Activated CD8-positive, alpha-beta memory T cell treated with anti-CD3 and anti-CD28 coated beads, Interleukin-2, amount 50 U/mL, for 24 hours (primary cell): ENCODE data around the gene ARHGEF37.
"Not testable (repeated sequence)": the region's sequence is repeated elsewhere in the genome, so short reads cannot be mapped to it uniquely, and the experiment has no call there.

Source experiments
- DNase-seq: peaks from one replicate; pipeline ENCODE4 v3.0.0-alpha.2; 2020; ENCODE audit errors: extremely low read depth

Gene ARHGEF37

DNA sequence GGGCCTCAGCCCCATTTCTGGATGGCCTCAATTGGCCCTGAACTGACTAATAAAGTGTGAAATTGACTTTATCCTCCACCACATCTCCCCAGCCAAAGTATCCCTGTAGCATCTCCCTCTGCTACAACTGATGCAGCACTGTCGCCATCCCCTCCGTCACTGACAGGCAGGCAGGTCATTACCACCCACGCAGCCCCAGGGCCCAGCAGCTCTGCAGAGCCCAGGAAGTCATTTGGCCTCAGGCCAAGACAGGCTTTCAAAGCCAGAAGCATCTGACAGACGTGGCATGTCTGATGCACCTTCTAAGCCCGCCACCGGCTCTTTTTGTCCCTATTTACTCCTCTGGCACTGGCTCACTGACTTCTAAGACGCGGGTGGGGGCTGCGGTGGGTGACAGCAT, 65.3 kb downstream of the ARHGEF37 start:
- DNase-seq = no peak

GRCh38 chr5:149647334-149647733, 66.0 kb downstream of the ARHGEF37 start:
- DNase-seq = no peak

DNA sequence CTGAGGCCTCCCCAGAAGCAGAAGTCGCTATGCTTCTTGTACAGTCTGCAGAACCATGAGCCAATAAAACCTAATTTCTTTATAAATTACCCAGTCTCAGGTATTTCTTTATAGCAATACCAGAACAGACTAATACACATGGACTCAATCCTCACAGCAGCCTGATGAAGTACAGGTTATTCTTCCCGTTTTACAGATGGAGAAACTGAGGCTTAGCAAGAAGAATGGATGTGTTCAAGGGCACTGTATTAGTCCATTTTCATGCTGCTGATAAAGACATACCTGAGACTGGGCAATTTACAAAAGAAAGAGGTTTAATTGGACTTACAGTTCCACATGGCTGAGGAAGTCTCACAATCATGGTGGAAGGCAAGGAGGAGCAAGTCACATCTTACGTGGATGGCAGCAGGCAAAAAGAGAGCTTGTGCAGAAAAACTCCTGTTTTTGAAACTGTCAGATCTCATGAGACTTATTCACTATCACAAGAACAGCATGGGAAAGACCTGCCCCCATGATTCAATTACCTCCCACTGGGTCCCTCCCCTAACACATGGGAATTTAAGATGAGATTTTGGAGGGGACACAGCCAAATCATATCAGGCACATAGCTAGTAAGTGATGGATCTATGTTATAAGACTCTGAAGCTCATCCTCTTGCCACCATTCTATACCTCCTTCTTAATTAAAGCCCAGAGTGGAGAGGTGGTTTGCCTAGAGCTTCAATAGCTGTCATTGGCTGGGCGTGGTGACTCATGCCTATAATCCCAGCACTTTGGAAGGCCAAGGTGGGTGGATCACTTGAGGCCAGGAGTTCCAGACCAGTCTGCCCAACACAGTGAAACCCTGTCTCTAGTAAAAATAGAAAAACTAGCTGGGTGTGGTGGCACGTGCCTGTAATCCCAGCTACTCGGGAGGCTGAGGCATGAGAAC, 67.4 kb downstream of the ARHGEF37 start:
- not testable (repeated sequence) for DNase-seq

DNA sequence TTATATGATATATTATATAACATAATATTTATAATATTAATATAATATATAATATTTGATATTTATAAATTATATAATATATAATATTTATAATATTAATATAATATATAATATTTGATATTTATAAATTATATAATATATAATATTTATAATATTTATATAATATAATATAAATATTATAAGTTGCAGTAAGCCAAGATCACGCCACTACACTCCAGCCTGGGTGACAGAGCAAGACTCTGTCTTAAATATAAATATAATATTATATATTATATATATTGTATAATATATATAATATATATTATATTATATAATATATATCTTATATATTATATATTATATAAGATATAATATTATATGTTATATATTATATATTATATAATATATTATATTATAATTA, 68.4 kb downstream of the ARHGEF37 start:
- not testable (repeated sequence) for DNase-seq

DNA sequence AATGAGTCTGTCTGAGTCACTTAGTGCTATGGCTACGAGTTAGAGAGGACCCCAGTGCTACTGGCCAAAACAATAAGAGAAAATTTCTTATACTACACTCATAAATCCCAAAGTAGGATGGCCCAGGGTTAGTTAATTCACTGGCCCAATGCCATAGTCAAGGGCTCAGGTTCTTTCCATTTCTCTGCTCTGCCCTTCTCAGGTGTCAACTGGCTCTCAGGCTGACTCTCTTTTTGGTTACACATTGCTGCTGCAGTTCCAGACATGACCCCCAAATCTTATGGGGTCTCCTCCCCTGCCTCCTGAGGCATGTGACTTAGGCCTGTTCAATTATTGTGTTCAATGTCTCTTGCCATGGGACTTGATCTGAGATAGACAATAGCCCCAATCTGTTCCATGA, 70.4 kb downstream of the ARHGEF37 start:
- no peak for DNase-seq

GRCh38 chr5:149652697-149653096, 71.4 kb downstream of the ARHGEF37 start:
- no peak for DNase-seq

- DNase-seq = no peak
These were observed 72.9 kb downstream of the ARHGEF37 start for GRCh38 chr5:149654231-149654630.

DNA sequence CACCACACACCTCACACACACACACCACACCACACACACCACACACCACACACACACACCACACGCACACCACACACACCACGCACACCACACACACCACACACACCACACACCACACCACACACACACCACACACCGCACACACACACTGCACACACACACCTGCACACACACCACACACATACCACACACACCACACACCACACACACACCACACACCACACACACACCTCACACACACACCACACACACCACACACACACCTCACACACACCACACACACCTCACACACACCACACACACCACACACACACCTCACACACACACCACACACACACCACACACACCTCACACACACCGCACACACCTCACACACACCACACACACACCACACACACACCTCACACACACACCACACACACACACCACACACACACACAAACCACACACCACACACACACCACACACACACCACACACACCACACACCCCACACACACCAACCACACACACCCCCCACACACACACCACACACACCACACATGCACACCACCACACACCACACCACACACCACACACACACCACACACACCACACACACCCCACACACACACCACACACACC, 73.7 kb downstream of the ARHGEF37 start:
- DNase-seq = no peak

GRCh38 chr5:149656576-149657182, 75.4 kb downstream of the ARHGEF37 start:
- DNase-seq = no peak

DNA sequence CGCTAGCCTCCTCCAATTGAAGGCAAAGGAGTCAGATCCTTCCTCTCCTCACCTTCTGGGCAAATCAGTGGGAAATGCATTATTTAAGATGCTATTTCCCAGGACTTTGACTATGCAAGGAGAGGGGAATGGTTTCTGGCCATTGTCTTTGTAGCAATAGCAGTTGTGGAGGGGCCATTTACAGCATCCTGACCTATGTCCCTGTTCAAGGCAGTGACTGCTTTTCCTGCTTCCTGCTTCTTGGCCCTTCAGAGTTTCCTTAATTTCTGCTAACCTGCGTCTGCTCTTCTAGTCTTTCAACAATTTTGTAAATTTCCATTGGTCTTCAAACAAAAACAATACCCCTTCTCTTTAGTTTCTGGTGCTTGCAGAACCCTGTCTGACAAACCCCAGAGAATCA, 76.0 kb downstream of the ARHGEF37 start:
- no peak for DNase-seq

DNA sequence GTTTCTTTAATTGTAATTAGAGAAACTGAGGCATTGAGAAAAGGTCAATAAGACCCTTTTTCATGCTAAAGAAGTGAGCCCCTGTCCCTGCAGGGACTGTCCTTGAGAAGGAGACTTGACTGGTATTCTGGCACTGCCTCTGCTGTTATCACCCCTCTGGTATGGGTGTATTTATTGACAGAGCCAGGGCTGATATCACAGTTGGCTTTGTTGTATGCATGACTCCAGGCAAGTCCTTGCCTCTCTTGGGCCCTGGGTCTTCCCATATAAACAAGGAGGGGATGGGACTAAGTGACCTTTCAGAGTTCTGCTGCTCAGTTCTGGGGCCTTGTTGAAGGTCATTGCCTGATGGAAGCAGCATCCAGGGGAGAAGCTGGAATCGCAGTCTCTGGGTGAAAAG, 77.0 kb downstream of the ARHGEF37 start:
- no peak for DNase-seq

- DNase-seq = no peak
These were observed 82.8 kb downstream of the ARHGEF37 start for GRCh38 chr5:149664083-149664482.

DNA sequence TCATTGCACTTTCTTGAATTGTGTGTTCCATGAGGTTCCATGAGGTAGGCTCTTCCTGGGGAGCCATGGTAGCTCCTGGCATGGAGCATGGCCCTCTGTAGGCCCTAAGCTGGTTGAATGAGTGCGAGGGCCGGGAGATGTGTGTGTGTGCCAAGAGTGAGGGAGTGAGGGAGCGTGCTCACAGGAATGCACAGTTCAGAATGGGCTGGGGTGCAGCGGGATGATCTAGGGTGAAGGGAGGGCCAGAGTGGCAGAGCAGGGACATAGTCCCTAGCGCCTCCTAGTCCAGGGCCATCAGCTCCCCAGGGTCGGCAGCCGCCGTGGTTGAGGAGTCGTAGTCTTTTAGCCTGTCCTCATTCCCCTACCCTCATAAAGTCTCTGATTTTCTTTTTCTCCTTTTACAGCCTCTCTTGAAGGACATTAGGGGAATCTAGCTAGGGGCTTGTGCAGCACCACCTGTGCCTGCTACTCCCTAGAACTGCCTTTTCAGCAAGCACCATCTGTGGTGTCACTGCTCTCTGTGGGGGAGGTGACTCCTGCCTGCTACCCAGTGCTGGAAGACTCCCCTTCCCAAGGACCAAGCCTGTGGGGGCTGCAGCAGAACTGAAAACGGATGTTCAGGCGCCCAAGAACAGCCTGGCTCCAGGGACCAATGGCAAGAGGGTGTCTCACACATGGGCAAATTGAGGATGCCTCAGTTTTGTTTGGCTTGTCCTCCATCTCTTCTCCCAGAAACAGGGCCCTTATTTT, 83.5 kb downstream of the ARHGEF37 start:
- no peak for DNase-seq

DNA sequence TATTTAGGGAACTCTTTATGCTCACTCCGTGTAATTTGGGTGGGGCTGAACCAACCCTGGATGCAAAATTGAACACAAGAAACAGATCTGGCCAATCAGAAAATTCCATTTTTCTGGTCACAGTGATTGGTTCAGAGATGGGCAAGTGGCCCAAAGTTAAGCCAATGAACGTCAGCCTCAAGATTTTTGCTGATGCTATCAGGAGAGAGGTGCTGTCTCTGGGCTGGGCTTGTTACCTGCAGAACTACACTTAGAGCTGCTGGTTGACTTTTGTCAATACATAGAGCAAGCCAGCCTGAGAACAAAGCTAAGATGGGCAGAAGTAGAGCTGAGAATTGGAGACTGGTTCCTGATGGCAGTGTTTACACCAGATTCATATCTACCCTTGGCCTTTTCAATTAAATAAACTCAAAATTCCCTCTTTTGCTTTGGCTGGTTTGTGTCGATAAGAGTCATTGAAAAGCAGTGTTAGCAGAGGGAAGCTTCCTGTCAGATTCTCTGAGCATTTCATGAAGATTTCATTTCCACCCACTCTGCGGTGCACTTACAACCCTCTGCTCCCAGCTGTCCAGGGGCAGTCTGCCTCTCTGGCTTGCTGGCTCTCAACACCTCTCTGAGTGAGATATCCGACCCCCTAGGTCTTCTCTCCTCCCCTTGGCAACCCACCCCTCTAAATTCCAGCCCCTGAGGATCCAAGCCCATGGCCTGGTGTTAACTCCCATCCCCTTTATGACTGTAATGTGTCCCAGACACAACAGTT, 84.3 kb downstream of the ARHGEF37 start:
- no peak for DNase-seq

DNA sequence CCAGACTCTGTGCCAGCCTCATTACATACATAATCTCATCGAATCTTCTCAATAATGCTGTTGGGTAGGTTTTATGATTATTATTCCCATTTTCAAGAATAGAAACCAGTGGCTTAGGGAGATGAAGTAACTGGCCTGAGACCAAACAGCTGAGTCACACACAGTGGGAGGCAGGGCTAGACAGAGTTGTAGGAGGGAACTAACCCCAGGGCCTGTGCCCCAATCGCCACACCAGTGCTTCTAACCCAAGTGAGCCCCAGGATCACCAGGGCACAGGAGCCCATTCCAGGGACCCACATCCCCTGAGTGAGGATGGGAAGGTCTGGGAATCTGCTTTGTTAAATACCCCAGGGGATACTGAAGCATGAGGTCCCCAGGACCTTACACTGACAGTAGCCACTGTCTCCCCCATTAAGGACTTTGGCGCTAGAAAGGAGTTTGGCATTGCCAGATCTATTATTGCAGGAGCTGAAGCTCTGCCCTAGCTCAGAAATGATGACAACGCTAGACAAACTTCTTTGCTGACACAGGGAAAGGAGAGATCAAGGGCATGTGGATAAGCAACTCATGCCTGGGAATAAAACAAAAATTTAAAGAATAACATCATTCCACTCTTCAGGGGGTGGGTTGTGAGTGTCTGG, 85.0 kb downstream of the ARHGEF37 start:
- DNase-seq = no peak

GRCh38 chr5:149667084-149667828, 86.0 kb downstream of the ARHGEF37 start:
- no peak for DNase-seq

DNA sequence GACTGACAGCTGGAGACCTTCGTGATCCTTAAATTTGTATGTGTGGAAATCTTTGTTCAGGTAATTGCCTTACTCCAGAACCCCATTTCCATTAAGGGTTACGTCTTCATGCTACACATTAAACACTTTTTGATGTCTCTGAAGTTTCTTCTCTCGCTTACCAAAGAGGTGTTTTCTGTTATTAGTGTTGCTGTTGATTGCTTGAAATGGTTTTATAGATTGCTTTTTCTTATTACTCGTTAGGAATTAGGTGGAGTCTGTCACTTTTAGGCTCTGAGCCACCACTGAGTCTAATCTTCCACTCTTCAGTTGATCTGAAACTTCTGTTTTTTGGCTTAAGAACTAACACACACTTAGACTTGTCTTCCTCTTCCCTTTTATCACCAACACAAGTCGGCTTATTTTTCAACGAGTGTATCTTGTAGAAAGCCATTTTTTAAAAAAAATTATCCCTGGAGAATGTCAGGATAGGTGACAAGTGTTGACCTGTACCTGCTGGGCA, 86.6 kb downstream of the ARHGEF37 start:
- no peak for DNase-seq

DNA sequence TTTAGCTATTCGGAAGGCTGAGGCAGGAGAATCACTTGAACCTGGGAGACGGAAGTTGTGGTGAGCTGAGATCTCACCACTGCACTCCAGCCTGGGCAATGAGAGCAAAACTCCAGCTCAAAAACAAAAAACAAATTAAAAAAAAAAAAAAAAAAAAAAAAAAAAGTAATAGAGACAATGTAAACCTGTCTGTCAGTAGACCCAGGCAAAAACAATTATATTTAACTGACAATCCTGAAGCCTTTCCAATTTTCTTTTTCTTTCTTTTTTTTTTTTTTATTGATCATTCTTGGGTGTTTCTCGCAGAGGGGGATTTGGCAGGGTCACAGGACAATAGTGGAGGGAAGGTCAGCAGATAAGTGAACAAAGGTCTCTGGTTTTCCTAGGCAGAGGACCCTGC, 88.0 kb downstream of the ARHGEF37 start:
- not testable (repeated sequence) for DNase-seq

DNA sequence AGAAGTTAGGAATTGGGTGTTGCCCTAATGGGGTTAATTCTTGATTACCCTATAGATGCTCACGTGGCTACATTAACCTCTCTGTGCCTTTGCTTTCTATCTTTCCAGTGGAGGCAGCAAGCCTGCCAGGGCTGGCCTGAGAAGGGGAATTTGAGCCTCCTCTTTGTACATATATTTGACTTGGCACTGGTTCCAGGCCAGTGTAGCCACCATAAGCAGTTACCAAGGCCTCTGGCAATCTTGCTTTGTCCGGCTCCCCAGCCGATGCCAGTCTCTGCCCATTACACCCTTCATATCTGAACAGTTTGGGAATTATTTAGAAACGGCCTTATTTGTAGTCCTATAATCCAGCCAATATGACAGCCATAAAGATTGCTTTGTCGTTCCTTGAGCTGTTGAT, 90.2 kb downstream of the ARHGEF37 start:
- DNase-seq = no peak
